ENCODE data around the gene SMYD5. TPM values are rescaled to one million over a fixed set of nuclear protein-coding genes. Genes with fewer than 3 reads are reported as not detected.

The SMYD5 gene
- total and polyA plus RNA-seq, 2 donors (not counting 3 experiments of a cell fraction or from before 2014, with no cell fraction given), result 16.2 to 31.7 TPM

DNA sequence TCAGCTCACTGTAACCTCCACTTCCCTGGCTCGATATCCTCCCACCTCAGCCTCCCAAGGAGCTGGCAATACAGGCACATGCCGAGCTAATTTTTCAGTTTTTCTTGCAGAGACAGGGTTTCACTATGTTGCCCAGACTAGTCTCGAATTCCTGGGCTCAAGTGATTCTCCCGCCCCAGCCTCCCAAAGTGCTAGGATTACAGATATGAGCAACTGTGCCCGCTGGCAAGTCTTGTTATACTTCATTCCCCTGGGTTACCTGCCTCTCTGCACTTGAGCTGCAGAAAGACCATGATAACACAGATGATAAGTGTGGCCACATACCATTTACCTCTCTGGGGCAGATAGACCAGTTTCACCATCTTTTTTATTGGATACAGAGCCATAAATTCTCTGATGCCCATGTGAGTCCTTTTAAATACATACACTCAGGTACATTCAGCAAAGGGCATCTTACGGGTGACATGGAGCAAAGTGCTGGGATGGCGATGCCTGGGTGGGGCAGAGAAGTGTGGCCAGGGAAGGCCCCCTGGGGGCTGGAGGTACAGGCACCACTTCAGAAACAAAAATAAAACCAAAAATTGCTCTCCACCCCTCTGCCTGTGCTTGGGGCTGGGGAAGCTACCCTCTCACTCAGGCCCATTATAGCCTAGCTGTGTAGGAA is 40.4 kb downstream of the SMYD5 start:
- POLR2A ChIA-PET, result no interaction called here
- no peak overlapping the region for H3K9ac ChIP-seq (replicated peaks; ENCODE audit: extremely low read depth, insufficient read depth, low read length)
- no peaks in the 10 kb centered on the region for H3K9me1 ChIP-seq (replicated peaks; ENCODE audit: control insufficient read depth, extremely low read depth, insufficient read depth, low read length)
- no peak overlapping the region for H3K4me2 ChIP-seq (ENCODE audit: insufficient read depth, low read length)
- H3K79me2 ChIP-seq (ENCODE audit: control insufficient read depth, insufficient read depth, low read length), result no peaks in the 10 kb centered on the region
- no peak for DNase-seq (ENCODE audit: low read depth, low spot score)
- dilution Hi-C loops (cut with MboI; ENCODE audit: extremely low pct_ligation_motif_present, low sequenced_read_pairs) (no loop called here), intact Hi-C loops (cut with micrococcal nuclease) (no loop called here)
- no TSS peak for BruUV-seq (replicated peaks)
- FAIRE-seq, result peak; percentile 35
- no peak for TF ChIP-seq FOS (IDR thresholded peaks at IDR 0.05; ENCODE audit: borderline replicate concordance, insufficient read depth, low read length)
- TF ChIP-seq POLR2AphosphoS5 (IDR thresholded peaks at IDR 0.05; ENCODE audit: insufficient read depth, low read depth, low read length), result peak; percentile 14
- CTCF ChIA-PET, result no interaction called here
- H3K4me1 ChIP-seq (ENCODE audit: control insufficient read depth, extremely low read depth, insufficient read depth, low read length), result no peaks in the 10 kb centered on the region
- H4K20me1 ChIP-seq (replicated peaks; ENCODE audit: control insufficient read depth, extremely low read depth, insufficient read depth, low read length), result no peaks in the 10 kb centered on the region
- no peak overlapping the region for H3K27ac ChIP-seq (ENCODE audit: insufficient read depth, low read depth, low read length)
- H3K9me3 ChIP-seq (replicated peaks; ENCODE audit: control insufficient read depth, insufficient read depth, low read length), result no peaks in the 10 kb centered on the region
- no peak overlapping the region for H2AFZ ChIP-seq (ENCODE audit: low read depth, low read length)
- H3K4me3 ChIP-seq (replicated peaks in 1 of 3; ENCODE audit: insufficient read depth in 1 of 3, low read depth in 1 of 3, low read length in 3 of 3), result no peak overlapping the region
- no peaks in the 10 kb centered on the region for H3K27me3 ChIP-seq (ENCODE audit: control insufficient read depth in 2 of 2, insufficient read depth in 2 of 2, low read length in 2 of 2)
- peaks cover 19 to 41% of the 10 kb centered on the region in 2 experiments for H3K36me3 ChIP-seq (ENCODE audit: control insufficient read depth in 2 of 2, extremely low read depth in 1 of 2, insufficient read depth in 2 of 2, low read length in 2 of 2)

DNA sequence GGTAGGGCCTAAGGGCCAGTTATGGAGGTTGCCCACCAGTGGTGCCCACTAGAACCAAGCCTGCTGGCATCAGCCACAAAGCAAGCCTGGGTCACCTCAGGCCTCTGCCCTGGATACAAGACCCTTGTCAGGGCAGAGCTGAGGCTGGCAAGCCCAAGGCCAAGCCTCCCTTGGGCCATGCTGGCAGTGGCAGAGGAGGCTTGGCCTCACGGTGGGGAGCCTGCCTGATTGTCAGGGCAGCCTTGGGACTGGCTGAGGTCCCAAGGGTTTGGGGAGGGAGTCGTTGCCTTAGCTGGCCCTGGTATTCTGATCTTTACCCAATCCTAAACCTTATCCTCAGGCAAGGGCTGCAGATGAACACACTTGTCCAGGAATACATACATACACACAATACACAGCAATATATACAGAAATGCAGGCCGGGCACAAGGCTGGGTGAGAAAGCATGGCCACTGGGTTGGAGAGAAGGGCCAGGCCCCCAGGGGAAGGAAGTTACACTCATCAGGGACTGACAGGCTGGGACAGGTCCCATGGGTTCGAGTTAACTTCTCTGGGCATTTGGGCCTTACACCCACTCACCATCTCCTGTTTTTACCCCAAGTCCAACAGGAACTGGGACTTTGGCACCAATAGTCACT is 41.1 kb downstream of the SMYD5 start:
- dilution Hi-C loops (cut with MboI; ENCODE audit: extremely low pct_ligation_motif_present, low sequenced_read_pairs), result no loop called here
- H3K27me3 ChIP-seq (ENCODE audit: control insufficient read depth in 2 of 2, insufficient read depth in 2 of 2, low read length in 2 of 2), result no peaks in the 10 kb centered on the region
- CTCF ChIA-PET, result no interaction called here
- no peak overlapping the region for H3K27ac ChIP-seq (ENCODE audit: insufficient read depth, low read depth, low read length)
- no peak overlapping the region for H2AFZ ChIP-seq (ENCODE audit: low read depth, low read length)
- H3K4me1 ChIP-seq (ENCODE audit: control insufficient read depth, extremely low read depth, insufficient read depth, low read length), result no peaks in the 10 kb centered on the region
- FAIRE-seq (no peak), DNase-seq (ENCODE audit: low read depth, low spot score) (no peak)
- no peaks in the 10 kb centered on the region for H3K9me1 ChIP-seq (replicated peaks; ENCODE audit: control insufficient read depth, extremely low read depth, insufficient read depth, low read length)
- POLR2A ChIA-PET, result no interaction called here
- H3K4me2 ChIP-seq (ENCODE audit: insufficient read depth, low read length), result no peak overlapping the region
- no peak overlapping the region for H3K4me3 ChIP-seq (replicated peaks in 1 of 3; ENCODE audit: insufficient read depth in 1 of 3, low read depth in 1 of 3, low read length in 3 of 3)
- intact Hi-C loops (cut with micrococcal nuclease), result no loop called here
- no peaks in the 10 kb centered on the region for H3K79me2 ChIP-seq (ENCODE audit: control insufficient read depth, insufficient read depth, low read length)
- no TSS peak for BruUV-seq (replicated peaks)
- no peak overlapping the region for H3K9ac ChIP-seq (replicated peaks; ENCODE audit: extremely low read depth, insufficient read depth, low read length)
- TF ChIP-seq MYC (IDR thresholded peaks at IDR 0.05; ENCODE audit: low read depth, low read length) (no peak), POLR2A (IDR thresholded peaks at IDR 0.05; ENCODE audit: low read depth, low read length) (no peak), GATA2 (IDR thresholded peaks at IDR 0.05; ENCODE audit: insufficient read depth, insufficient read length, low read depth, low read length) (no peak), FOS (IDR thresholded peaks at IDR 0.05; ENCODE audit: borderline replicate concordance, insufficient read depth, low read length) (no peak), EZH2 (IDR thresholded peaks at IDR 0.05; ENCODE audit: borderline replicate concordance, low read depth, low read length, severe bottlenecking) (no peak), POLR2AphosphoS5 (IDR thresholded peaks at IDR 0.05; ENCODE audit: insufficient read depth, low read depth, low read length) (no peak)
- TF ChIP-seq, protein P1, sequence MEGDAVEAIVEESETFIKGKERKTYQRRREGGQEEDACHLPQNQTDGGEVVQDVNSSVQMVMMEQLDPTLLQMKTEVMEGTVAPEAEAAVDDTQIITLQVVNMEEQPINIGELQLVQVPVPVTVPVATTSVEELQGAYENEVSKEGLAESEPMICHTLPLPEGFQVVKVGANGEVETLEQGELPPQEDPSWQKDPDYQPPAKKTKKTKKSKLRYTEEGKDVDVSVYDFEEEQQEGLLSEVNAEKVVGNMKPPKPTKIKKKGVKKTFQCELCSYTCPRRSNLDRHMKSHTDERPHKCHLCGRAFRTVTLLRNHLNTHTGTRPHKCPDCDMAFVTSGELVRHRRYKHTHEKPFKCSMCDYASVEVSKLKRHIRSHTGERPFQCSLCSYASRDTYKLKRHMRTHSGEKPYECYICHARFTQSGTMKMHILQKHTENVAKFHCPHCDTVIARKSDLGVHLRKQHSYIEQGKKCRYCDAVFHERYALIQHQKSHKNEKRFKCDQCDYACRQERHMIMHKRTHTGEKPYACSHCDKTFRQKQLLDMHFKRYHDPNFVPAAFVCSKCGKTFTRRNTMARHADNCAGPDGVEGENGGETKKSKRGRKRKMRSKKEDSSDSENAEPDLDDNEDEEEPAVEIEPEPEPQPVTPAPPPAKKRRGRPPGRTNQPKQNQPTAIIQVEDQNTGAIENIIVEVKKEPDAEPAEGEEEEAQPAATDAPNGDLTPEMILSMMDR (IDR thresholded peaks at IDR 0.05; ENCODE audit: extremely low read depth in 1 of 2, insufficient read depth in 1 of 2, low read depth in 1 of 2, low read length in 2 of 2), result no peak
- TF ChIP-seq, protein P2, sequence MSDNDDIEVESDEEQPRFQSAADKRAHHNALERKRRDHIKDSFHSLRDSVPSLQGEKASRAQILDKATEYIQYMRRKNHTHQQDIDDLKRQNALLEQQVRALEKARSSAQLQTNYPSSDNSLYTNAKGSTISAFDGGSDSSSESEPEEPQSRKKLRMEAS (IDR thresholded peaks at IDR 0.05; ENCODE audit: insufficient read depth, insufficient read length), result no peak
- no peaks in the 10 kb centered on the region for H3K9me3 ChIP-seq (replicated peaks; ENCODE audit: control insufficient read depth, insufficient read depth, low read length)
- H3K36me3 ChIP-seq (ENCODE audit: control insufficient read depth in 2 of 2, extremely low read depth in 1 of 2, insufficient read depth in 2 of 2, low read length in 2 of 2), result peaks cover 12 to 36% of the 10 kb centered on the region in 2 experiments
- no peaks in the 10 kb centered on the region for H4K20me1 ChIP-seq (replicated peaks; ENCODE audit: control insufficient read depth, extremely low read depth, insufficient read depth, low read length)
